Sigmoid colon (tissue), 4 donors: Measurements from ENCODE around the gene NXPH4.

Experiments used
- CTCF ChIP-seq, 4 experiments: fragments of 450-650 bp in 3 of 4; fragments of 200-600 bp in 1 of 4; IDR thresholded peaks; one replicate each; pipeline ENCODE4 v1.5.1; 2016 to 2019; ENCODE audit warnings: antibody characterized with exemption in 4 of 4, mild to moderate bottlenecking in 3 of 4, moderate library complexity in 2 of 4
- EP300 ChIP-seq, 4 donors: sonication (generic); formaldehyde crosslinking; IDR thresholded peaks; one replicate each; pipeline ENCODE4 v1.6.1; 2017; ENCODE audit warnings: antibody characterized with exemption in 4 of 4
- POLR2A ChIP-seq, 2 donors: fragments of 450-650 bp; IDR thresholded peaks; one replicate each; pipeline ENCODE4 v1.6.1; 2016; ENCODE audit warnings: antibody characterized with exemption in 2 of 2, mild to moderate bottlenecking in 2 of 2, moderate library complexity in 2 of 2
- POLR2AphosphoS5 ChIP-seq, 4 donors: sonication (generic); formaldehyde crosslinking; IDR thresholded peaks; one replicate each; pipeline ENCODE4 v1.6.1; 2017; ENCODE audit warnings: antibody characterized with exemption in 4 of 4

GRCh38 chr12:57183939-57184725 is 32.5 kb upstream of the NXPH4 start:
- TF ChIP-seq POLR2A (IDR thresholded peaks at IDR 0.05): no peak
- TF ChIP-seq CTCF (IDR thresholded peaks at IDR 0.05): no peak
- no peak for TF ChIP-seq EP300 (IDR thresholded peaks at IDR 0.05)
- TF ChIP-seq POLR2AphosphoS5 (IDR thresholded peaks at IDR 0.05): no peak
